ENCODE measurements around the gene TKTL1.
A peak's percentile ranks its signal among the peaks of the same experiment; 100 is the strongest.

The TKTL1 gene

GRCh38 chrX:154378059-154378798, 82.6 kb downstream of the TKTL1 start:
- peak; percentile 95 for DNase-seq (ENCODE audit: low read depth)

- DNase-seq (ENCODE audit: low read depth) = peak; percentile 93
These were observed 83.4 kb downstream of the TKTL1 start, which contains the start of gene EMD for GRCh38 chrX:154378799-154379568. EMD (plus strand) TSS chrX:154379295; CDS start chrX:154379485, 190 bp downstream.

GRCh38 chrX:154379569-154379951, 84.0 kb downstream of the TKTL1 start:
- no peak for DNase-seq (ENCODE audit: low read depth)

All from T-helper 22 cell (primary cell).